NCI-H2171 (cell line): ENCODE data around the gene MTA3.

ENCODE experiments used
- DNase-seq: peaks from one replicate; lab custom pipeline; 2025; lab: John Stamatoyannopoulos, UW

Gene MTA3

DNA sequence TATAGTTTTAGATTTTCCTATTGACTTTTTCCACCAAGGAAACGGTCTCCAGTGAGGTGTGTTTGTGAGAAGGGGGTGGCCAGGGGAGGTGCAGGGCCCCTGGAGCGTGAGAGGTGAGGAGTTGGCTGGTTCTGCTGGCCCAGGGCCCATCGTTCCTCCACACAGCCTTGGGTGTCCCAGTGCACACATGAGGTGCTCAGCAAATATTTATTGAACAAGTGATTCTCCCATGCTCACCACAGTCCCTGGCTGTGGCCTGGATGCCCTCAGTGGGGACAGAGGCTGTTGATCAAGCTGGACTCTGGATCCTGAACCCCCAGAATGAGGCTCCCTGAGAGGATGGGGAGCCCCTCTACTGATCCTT is 219.0 kb downstream of the MTA3 start:
- DNase-seq: no peak

DNA sequence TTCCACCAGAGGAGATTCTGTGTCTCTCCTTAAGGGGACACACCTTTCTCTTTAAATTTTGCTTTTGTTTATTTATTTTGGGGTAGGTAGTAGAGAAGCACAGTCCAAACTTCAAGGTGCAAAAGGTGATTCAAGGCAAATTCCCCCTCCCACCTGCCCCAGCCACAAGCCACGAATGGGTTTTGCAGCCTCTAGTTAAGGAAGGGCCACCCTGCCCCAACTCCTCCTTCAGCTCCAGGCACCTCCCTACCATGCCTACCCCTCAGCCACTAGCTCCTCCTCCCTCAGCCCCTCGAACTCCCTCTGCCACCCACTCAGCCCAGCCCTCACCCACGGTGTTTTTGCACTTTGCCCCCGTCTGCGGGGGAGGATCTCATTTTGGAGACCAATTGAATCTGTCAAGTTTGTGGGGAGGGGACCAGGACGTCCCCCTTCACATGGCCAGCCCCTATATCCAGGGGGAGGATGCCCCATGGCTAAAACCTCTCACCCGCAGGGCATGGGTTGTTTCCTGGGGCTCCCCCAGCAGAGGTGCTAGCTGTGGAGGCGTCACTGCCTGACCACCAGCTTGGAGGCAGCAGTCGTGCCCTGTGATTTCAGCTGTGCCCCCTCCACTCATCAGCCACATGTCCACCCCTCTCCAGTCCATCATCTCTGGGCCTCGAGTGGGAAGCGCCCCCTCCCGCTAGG is 219.5 kb downstream of the MTA3 start:
- no peak for DNase-seq

DNA sequence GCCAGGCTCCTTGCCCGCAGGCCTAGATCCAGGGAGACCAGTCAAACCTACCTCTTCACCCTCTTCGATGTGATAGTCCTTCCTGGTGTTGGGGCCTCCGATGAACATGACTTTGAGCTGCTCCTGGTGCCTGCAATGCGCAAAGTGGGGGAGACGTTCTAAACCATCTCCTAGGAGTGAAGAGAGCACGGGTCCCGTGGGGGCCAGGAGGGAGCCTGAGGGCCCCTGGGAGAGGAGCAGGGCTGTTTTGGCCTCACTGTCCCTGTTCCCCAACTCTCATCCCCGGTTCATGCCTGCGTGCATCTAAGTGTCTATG is 220.0 kb downstream of the MTA3 start:
- no peak for DNase-seq

DNA sequence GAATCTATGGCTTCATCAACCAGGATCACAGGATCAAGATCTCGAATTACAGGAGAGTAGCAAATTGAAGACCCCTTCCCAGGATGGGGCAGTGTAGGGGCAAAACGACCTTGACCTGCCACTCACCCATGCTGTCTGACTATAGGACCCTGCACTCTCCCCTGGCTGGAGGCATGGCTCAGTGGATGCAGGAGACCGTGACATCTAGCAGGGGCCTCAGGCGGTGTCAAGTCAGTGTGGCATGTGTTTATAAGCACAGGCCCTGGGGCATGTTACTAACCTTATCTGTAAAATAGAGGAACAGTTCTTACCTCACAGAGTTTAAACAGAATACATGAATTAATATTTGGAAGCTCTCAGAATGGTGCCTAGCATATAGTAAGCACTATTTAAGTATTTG is 220.4 kb downstream of the MTA3 start:
- DNase-seq: no peak

DNA sequence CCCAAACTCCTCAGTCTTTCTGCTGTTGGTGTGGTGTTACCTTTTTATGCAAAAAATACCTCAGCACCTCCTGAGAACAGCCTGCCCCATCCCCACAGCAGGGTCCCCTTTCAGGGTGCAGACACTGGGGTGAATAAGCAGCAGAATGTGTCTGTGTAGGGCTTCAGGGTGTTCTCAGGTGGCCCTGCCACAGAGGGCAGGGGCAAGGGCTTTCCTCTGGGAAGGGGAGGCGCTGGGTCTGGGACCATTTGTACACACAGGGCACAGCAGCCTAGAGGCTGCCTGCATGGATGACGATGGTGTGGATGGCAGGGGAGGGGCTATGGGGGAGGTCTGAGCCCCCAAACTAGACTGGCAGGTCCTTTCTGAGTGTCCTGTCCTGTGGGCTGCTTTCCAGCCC is 221.3 kb downstream of the MTA3 start:
- no peak for DNase-seq

DNA sequence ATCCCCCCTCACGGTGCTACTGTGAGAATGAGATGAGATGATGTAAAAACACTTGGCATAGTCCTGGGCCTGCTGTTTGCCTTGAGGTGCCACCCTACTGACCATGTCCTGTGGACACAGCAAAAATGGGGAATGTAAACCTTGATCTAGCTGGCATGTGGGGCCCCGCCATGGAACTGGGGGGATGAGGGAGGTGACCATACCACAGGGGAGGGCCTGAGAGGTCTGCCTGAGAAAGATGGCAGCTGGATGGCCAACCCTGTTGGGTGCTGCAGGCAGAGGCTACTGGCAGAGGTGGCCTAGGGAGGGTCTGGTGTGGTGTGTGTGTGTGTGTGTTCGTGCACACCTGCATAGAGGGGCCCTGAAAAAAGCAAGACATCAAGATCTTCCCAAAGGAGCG is 223.2 kb downstream of the MTA3 start:
- no peak for DNase-seq

DNA sequence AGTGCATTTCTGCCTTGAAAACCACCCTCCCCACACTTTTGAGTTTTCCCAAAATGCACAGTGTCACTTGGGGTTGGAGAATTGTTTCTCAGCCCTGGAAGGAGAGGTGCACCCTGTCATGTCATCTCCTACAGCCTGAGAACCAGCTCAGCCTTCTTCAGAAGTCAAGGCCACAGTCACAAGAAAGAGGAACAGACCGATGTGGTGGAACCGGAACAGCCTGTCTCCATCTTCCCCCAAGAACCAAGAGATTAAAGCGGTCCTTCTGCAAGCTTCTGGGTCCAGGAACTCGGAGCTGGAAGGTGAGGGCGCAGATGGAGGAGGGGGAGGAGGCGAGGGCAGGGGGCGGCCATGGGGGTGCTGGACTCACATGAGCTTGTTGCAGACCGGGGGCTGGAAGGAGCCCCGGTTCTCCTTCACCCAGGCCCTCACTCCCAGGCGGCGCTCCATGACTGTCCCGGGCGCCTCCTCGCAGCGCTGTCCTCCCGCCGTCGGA is 223.7 kb downstream of the MTA3 start:
- DNase-seq: no peak

DNA sequence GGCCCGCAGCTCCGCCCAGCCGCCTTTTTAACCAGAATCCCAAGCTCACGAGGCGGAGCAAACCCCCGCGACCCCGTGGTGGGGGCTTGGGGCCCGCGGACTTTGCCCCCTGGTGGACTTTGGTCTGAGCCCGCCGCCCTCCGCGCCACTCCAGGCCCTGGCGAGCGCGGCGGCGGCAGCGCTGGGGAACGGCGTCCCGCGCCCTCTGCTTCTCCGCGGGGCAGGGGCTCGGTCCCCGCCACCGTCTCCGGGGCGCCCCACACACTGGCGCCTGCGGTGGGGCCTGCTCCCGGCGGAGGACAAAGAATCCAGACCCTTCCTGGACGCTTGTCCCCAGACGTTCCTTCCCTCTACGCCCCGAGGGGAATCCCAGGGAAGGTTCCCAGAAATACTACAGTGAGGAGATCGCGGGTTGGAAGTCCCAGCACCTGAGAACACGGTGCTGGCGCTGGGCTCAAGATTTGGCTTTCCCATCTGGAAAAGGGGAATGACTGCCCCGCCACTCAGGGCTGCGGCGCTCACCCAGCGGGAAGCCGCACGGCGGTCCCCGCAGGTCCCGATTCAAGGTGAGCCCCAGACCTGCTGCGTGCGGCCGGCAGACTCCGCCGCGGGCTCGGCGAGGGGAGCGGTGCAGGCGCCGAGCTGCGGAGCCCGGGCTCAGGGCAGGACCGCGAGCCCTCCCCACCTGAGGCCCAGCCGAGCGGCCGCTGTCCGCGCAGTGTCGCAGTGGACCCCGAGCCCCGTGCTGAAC is 224.3 kb downstream of the MTA3 start, which contains the start of gene HAAO:
HAAO (minus strand) TSS at position 1 of the 751 bp plus-strand sequence. CDS start 47 bp downstream, outside the sequence.
- no peak for DNase-seq

DNA sequence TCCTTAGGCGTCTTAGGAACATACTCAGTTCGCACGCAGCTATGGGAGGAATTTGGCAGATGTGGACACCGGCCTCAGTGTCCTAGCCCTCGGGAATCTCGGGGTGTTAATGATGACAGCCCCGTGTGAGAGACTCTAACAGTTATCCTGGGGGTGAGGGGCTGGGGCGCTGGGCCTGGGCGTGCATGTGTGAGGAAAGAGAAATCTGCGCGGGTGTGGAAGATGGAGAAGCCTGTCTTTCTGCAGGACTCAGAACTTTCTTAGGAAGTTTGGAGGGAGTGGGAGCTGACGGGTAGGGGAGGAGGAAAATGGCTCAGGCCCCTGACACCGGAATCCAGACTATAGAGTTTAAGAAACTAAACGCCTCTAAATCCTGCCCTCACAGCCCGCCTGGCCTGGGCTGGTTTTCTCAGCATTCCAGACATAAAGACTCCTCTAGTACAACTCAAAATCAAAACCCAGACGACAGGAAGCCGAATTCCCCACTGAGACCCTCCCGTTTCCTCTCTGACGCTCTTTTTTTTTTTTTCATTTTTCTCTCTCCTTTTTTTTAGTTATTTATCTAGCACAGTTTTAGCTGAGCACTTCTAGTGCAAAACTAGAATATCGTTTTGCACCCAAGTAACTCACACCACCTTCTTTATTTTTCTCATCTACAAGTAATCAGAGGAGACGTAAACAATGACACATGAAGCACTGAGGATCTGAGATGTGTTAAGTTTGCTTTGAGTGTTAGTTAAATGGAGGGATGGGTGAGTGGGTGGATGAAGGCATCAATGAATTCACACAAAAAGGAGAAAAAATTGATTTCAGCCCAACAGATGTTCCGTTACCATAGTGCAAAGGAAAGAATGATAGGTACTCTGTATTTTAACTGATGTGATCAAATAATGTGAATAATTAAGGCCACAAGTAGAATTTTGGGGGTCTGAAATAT is 225.2 kb downstream of the MTA3 start:
- DNase-seq: no peak

DNA sequence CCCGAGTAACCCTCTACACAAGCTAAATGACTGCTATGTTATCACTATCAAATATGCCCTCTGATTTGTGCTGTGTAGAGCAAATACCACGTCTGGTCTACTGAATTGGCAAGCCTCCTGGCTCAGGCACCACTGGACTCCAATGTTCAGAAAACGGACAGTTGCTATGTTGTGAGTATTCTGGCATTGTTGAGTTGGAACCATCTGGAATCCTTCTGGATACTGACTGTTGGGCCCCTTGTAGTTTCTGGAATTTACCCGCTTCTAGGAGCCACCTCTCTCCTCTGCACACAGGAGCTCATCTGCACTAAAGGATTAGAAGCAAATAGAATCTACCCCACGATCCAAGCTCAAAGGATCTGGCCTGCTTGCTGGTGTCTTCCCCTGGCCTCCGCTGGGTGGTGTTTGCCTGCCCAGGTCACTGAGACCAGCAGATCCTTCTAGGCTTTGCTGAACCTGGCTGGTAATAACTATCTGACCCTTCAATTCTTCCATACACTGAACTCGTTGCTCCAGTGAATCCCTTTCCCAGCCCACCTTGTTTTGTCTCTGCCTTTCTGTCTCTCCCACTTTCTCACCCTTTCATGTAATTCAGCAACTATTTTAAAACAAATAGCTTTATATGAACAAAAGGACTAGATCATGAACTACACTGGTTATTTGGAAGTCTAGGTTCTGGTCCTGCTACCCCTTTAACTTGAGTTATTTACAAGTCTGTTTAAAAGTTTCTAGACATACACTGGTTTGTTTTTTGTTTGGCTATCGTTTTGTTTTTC is 226.0 kb downstream of the MTA3 start:
- DNase-seq: no peak

DNA sequence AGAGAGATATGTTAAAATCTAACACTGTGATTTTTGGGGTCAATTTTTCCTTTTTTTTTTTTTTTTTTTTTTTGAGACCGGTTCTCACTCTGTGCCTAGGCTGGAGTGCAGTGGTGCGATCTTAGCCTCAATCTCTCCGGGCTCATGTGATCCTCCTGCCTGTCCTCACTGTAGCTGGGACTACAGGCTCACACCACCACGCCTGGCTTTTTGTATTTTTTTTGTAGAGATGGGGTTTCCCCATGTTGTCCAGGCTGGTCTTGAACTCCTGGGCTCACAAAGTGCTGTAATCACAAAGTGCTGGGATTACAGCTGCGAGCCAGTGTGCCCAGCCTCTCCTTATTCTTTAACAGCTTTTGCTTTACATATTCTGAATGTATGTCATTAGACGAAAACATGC is 226.8 kb downstream of the MTA3 start:
- DNase-seq: no peak

DNA sequence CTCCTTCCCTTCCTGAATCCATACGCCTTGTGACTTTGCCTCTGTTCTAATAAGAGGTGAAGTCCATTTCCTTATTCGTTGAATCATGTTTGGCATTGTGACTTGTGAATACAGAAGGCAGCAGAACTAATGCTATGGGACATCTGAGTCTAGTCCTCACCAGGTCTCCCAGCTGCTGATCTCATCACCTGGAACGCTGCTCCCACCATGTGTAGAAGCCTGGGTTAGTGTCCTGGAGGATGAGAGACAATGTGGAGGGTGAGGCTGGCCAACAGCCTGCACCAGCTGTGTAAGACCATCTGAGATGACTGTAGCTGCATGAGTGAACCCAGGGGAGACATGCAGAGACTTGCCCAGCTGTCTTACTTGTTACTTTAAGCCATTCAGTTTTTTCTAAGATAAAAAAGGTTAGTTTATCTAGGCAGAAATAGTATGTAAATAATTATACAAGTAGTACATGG is 227.4 kb downstream of the MTA3 start:
- DNase-seq: peak; percentile 35

DNA sequence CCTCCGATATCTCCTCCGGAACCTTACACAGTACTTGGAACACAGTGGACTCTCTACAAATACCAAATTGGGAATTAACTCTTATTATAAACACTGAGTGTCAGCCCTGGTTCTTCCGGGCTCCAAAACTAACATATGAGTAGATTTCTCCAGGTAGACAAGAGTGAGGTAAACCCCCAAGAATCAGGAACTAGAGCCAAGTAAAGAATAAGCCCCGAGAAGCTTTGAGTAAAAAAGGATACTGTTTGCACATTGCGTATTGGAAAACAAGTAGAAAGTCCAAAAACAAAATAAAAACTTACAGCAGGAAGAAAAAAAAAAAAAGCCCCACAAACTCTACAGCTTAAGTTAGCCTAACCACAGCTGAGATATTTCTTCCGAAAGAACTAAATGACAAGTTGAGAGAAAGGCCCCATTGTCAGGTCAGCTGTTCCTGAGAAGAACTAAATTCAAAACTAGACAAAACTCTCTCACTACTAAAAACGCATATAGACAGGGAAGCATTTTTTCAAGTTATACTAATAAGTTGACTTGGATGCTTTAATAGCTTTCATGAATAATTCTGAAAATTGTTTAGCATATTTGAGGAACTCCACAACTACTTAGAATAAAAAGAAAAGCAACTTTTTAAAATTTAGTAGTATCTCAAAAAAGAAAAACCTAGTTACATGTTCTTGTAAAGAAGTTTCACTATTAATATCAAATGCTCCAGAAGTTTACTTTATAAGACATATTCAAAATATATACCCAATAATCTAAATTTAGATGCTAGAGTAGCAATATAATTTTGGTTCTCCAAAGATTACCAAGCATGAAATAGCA is 228.2 kb downstream of the MTA3 start:
- no peak for DNase-seq

DNA sequence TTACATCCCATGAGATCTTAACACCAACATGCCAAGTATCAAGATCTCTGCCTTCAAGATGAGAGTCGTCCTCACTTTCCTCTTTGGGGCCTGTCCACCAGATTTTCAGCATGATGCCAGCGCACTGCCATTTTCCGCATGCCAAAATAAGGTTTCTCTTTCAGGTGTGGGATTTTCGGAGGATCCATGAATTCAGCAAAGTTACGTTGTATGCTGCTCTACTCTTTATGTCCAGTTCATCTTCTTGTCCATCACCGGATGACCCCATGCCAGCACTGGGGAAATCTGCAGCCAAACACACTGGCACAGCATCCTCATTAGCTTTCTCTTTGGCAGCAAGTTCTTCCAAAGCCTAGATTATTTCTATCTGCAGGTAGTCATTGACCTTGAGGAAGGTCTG is 228.8 kb downstream of the MTA3 start:
- no peak for DNase-seq

DNA sequence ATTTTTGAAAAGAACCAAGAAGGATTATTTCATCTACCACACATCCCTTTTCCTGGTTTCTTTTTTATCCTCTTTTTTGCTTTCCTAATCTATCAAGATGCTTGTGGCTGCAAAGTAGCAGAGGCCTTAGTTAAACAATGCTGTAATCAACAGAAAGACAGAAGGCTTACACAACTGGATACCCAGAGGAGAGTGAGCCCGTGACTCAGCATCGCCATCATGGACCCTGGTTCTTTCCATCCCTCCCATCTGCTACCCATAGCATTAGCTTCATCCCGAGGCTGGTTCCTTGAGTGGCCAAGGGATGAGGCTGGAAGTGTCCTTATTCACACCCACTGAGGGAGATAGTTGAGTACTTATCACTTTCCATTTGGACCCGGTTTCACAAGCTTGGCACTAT is 231.4 kb downstream of the MTA3 start:
- no peak for DNase-seq

DNA sequence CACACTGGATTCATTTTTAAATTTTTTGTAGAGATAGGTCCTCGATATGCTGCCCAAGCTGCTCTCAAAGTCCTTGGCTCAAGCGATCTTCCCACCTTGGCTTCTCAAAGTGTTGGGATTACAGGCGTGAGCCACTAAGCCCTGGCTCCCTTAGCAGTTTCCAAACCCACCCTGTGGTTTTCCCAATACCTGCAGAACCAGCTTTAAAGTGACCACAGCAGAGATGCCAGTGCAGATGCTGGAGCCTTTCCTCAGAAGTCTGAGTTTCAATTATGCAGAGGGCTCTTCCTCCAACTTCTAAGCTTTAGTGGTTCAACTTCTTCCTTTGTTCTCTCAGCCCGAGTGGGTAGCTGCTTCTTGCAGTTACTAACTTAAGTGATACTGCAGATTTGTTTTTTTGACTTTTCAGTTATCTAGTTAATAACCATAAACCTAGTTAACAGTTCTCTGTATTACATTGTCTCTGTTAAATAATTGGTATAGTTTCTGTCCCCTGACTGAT is 232.1 kb downstream of the MTA3 start:
- DNase-seq: no peak

DNA sequence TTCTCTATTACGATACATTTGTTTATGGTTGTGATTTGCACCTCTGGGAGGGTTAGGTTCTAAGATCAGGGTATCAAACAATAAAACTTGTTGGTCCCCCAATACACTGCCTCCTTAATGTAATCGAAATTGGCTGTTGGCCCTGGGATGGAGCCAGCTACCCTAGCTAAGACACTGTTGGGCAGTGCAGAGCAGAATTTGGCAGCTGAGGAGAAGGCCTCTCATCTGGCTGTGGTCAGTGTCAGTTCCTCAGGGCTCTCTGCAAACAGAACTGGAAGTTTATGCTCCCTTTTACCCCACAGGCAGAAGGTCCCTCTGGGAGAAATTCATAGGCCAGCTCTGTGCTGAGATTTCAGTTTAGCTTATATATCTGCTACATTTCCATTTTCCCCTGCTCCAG is 232.5 kb downstream of the MTA3 start:
- DNase-seq: no peak

DNA sequence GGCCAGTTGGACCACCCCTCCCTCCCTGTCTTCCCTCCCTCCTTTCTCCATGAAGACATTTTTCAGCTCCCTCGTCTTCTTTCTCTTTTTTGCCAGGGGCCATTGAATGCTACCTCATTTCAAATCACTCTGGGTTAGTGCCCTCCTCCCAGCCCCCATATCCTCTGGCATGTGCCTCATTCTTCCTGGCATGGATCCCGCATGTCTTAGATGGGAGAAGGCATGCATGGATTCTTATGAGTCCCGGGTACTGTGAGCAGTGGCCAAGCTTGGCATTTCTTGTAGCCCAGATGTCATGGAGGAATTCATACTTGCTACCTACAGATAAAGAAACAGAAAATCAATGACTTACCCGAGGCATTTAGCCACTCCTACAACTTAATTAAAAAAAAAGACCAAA is 232.9 kb downstream of the MTA3 start:
- DNase-seq: no peak

DNA sequence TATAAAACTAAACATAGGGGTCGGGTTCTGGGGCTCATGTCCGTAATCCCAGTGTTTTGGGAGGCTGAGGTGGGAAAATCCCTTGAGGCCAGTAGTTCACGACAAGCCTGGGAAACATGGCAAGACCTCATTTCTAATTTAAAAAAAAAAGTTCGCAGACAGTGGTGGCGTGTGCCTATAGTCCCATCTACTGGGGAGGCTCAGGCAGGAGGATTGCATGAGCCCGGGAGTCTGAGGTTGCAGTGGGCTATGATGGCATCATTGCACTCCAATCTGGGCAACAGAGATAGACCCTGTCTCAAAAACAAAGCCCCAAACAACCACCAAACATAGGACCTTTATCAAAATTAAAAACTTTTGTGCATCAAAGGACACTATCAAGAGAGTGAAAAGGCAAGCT is 233.7 kb downstream of the MTA3 start:
- no peak for DNase-seq

DNA sequence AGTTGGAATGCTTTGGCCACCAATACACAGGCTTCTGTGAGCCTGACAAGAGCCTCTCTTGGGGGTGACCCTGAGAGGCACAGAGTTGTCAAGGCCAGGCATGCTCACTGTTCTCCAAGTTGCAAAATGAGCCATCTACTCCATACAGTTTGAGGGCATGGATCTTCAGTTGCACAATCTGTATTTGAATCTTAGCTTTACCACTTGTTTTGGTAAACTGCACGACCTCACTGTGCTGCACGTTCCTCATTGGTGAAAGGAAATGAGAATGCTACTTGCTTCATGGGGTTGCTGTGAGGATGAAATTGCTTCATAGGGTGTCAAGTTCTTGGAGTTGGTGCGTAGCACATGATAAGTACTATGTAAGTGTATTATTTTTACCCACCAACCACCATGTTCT is 235.9 kb downstream of the MTA3 start:
- DNase-seq: no peak

DNA sequence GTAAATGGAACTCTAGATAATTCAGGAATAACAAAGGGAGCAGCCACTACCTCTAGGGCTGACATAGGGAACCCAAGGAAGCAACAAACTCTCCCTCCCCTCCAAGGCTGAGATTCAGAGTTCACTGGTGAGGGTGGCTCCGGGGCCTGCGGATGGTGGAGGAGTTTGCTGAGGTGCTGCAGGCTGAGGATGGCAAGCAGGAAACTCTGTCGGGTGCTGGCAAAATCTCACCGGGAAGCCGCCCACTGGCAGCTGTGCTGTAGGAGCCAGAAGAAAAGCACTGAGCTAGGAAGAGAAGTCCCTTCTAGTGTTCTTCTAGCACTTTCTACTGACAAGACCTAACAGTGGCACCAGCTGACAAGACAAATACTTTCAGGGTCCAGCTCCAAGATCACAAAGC is 236.5 kb downstream of the MTA3 start:
- no peak for DNase-seq
